AG09309 (cell line): ENCODE measurements around the gene CCT5.

Experiments
- DNase-seq: peaks from one replicate; pipeline ENCODE4 v3.0.0-alpha.2; 2010; ENCODE audit warnings: low read depth
- H3K4me3 ChIP-seq: 2 replicates; pipeline ENCODE4 v1.5.1; 2011; ENCODE audit warnings: mild to moderate bottlenecking, low read depth, low read length, moderate library complexity; ENCODE audit not compliant: control insufficient read depth
- TF ChIP-seq, protein P1 (sequence below): IDR thresholded peaks from 2 replicates; pipeline ENCODE4 v1.5.1; 2011; ENCODE audit warnings: mild to moderate bottlenecking, low read depth, low read length, inconsistent platforms; ENCODE audit not compliant: insufficient read depth, control insufficient read depth; ENCODE audit errors: missing control alignments

The CCT5 gene

DNA sequence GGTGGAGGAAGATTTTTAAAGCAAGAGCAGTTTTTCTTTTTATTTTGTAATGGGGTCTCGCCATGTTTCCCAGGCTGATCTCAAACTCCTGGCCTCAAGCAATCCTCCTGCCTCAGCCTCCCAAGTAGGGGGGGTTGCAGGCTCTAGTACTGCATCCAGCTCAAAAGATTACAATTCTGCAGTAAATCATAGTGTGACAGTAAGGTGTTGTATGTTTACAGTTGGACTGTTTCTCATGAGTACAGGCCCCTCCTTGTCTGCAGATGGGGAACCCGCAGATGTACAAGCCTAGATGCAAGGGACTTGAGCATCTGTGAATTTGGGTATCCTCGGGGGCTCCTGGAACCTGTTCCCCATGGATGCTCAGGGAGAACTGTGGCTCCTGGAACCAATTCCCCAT, 3.3 kb downstream of the CCT5 start:
- DNase-seq, result no peak
- TF ChIP-seq, protein P1, sequence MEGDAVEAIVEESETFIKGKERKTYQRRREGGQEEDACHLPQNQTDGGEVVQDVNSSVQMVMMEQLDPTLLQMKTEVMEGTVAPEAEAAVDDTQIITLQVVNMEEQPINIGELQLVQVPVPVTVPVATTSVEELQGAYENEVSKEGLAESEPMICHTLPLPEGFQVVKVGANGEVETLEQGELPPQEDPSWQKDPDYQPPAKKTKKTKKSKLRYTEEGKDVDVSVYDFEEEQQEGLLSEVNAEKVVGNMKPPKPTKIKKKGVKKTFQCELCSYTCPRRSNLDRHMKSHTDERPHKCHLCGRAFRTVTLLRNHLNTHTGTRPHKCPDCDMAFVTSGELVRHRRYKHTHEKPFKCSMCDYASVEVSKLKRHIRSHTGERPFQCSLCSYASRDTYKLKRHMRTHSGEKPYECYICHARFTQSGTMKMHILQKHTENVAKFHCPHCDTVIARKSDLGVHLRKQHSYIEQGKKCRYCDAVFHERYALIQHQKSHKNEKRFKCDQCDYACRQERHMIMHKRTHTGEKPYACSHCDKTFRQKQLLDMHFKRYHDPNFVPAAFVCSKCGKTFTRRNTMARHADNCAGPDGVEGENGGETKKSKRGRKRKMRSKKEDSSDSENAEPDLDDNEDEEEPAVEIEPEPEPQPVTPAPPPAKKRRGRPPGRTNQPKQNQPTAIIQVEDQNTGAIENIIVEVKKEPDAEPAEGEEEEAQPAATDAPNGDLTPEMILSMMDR, result no peak
- no peak overlapping the region for H3K4me3 ChIP-seq

DNA sequence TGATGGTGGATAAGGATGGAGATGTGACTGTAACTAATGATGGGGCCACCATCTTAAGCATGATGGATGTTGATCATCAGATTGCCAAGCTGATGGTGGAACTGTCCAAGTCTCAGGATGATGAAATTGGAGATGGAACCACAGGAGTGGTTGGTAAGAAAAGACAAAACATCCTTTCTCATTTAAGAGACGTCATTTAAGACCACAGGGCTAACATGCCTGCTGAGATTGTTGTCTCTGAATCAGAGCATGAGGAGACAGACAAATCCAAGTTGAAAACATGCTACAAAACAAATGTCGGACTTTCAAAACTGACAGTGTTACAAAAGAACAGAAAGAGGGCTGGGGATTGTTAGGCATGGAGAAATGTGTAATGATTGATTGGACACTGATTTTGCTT, 4.6 kb downstream of the CCT5 start:
- no peak for DNase-seq
- TF ChIP-seq, protein P1, result no peak
- no peak overlapping the region for H3K4me3 ChIP-seq

DNA sequence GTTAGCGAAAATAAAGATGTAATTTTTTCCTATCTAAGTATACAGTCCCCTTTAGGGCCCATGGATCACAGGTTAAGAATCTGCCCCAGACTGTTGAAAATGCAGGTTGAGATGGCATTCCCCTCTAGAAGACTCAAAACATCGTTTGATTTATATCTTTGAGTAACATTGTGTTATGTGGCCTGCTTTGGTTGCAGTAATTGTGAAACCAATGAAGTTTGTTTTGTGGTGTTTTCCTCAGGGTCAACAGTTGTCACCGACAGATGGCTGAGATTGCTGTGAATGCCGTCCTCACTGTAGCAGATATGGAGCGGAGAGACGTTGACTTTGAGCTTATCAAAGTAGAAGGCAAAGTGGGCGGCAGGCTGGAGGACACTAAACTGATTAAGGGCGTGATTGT, 7.8 kb downstream of the CCT5 start:
- H3K4me3 ChIP-seq, result no peak overlapping the region
- no peak for DNase-seq
- TF ChIP-seq, protein P1, result no peak

DNA sequence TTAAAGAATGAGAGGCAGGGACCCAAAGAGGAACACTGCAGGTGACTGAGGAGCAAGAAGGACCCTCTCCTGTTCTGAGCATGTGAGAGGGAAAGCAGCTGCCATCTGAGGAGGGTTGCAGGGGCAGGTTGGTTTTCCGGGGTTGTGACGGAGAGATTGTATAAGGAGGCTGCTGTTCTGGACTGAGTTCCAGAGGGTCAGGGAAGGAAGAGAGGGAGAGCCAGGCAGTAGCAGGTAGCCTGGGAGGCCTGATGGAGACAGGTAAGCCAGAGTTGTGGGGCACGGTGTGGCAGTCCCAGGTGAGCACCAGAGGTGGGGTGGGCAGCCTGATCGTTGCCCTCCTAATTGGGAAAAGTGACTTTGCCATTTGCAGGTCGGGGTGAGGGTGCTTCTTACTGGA, 9.8 kb downstream of the CCT5 start:
- no peak for DNase-seq
- H3K4me3 ChIP-seq, result no peak overlapping the region
- TF ChIP-seq, protein P1, result no peak

DNA sequence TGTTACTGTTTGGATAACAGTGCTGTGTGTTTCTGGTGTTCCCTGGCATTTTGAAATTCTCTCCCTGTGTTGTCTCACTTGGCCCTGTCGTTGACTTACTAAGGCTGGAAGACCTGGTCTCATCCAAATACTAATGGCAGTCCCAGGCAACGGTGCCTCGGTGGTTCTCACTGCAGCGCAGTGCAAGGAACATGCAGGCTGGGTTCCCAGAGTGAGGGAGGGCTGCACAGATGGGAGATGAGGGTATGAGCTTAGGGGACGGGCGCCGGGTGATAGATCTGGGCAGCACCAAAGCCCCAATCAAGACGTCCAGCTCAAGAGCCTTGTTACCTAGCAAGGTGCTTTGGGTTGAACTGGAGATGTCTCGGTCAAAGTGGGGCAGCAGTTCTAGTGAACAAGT, 11.0 kb downstream of the CCT5 start:
- DNase-seq, result no peak
- TF ChIP-seq, protein P1, result no peak
- H3K4me3 ChIP-seq, result no peak overlapping the region

DNA sequence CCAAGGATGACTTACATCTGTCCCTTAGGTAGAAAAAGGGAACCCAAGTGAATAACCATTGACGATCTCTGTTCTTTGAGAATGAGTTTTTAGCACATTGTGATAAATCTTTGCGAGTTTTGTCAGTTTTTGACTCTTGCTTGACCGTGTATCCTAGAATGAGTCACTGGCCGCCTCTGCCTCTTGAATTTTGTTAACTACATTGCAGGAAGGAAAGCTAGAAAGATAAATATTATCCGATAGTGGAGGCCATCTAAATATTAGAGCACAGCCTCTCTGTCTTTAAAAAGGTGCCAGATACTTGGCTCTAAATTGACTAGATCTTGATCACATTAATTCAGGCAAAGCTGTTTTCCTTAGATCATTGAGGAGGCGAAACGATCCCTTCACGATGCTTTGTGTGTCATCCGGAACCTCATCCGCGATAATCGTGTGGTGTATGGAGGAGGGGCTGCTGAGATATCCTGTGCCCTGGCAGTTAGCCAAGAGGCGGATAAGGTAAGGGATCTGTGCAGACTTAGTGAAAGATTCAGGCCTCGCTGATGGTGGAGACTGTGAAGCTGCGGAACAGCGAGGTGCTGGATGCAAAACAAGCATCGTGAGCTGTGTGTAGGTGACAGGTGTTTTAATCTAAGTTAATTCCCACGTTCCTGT, 12.2 kb downstream of the CCT5 start:
- no peak for DNase-seq
- TF ChIP-seq, protein P1, result no peak
- H3K4me3 ChIP-seq, result no peak overlapping the region
